SK-N-SH (cell line): Measurements from ENCODE around the gene PXK.

Source experiments
- FOXJ3 ChIP-seq: sonication (generic); formaldehyde crosslinking; IDR thresholded peaks from 2 replicates; pipeline ENCODE4 v1.5.1; 2020; ENCODE audit warnings: mild to moderate bottlenecking, missing genetic modification reagents
- MAX ChIP-seq: IDR thresholded peaks from 2 replicates; pipeline ENCODE4 v1.4.0; 2012; ENCODE audit warnings: low read depth
- NFIC ChIP-seq: IDR thresholded peaks from 2 replicates; pipeline ENCODE4 v1.4.0; 2012; ENCODE audit warnings: borderline replicate concordance
- POLR2AphosphoS5 ChIP-seq: IDR thresholded peaks from 2 replicates; pipeline ENCODE4 v1.6.1; 2012; ENCODE audit warnings: low read depth, low read length
- RXRA ChIP-seq: IDR thresholded peaks from 2 replicates; pipeline ENCODE4 v1.4.0; 2012; ENCODE audit warnings: low read depth, mild to moderate bottlenecking, borderline replicate concordance
- TF ChIP-seq, protein P1 (sequence below): fragments of 200-600 bp; sonication (generic); IDR thresholded peaks from 2 replicates; pipeline ENCODE4 v1.6.1; 2017; ENCODE audit warnings: antibody characterized with exemption, mild to moderate bottlenecking, moderate library complexity

DNA sequence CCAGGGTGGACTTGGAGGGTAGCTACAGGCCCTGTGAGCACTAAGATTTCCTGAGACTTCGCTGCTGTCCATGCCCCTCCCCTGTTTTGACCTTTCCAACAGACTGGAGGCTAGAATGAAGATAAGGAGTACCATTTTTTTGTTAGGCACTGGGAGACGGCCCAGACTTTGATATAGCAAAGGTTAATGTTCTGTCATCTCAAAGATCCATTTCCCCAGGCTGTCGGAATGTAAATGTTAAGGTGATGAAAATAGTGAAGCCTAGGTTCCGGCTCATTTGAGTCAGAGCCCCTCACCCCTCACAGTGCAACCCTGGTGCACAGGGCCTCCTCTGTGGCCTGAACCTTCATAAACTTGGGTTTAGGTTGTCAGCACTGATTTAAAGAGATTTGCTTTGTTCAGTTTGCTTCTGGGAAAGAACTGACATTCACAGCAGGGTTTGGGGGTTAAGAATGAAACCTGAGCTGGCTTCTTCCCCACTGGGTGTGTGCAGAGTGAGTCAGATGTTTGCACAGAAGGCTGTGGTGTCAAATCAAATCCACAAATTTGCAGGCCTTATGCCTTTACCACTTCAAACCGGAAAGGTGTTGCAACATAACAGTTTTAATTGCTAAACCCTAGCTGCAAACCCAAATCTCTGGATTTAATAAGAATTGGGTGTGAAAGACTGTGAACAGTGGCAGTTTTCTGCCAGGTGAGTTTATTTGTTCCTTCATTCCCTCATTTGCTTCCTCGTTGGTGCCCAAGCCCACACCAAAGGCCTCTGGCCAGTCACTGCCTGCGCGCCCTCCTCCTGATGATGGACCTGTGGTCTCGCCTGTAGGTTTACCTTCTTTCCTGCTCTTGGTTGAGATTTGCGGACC lies 138.6 kb downstream of the PXK start:
- TF ChIP-seq RXRA (peak; percentile 41; the same call in 1 of the 2 replicates), NFIC (no peak), FOXJ3 (CRISPR knock-in tag) (no peak), POLR2AphosphoS5 (no peak), MAX (0 out of 2 replicates have a peak, but pooled peaks have one; percentile 25)
- TF ChIP-seq, protein P1, sequence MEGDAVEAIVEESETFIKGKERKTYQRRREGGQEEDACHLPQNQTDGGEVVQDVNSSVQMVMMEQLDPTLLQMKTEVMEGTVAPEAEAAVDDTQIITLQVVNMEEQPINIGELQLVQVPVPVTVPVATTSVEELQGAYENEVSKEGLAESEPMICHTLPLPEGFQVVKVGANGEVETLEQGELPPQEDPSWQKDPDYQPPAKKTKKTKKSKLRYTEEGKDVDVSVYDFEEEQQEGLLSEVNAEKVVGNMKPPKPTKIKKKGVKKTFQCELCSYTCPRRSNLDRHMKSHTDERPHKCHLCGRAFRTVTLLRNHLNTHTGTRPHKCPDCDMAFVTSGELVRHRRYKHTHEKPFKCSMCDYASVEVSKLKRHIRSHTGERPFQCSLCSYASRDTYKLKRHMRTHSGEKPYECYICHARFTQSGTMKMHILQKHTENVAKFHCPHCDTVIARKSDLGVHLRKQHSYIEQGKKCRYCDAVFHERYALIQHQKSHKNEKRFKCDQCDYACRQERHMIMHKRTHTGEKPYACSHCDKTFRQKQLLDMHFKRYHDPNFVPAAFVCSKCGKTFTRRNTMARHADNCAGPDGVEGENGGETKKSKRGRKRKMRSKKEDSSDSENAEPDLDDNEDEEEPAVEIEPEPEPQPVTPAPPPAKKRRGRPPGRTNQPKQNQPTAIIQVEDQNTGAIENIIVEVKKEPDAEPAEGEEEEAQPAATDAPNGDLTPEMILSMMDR, result no peak
